ENCODE results near the gene STOML2. TPM values are rescaled to one million over a fixed set of nuclear protein-coding genes. Genes with fewer than 3 reads are reported as not detected.
A peak's percentile ranks its signal among the peaks of the same experiment; 100 is the strongest.

STOML2 gene
- total RNA-seq, 1 experiment from 2014 or later: 192 TPM

- H4K91ac ChIP-seq (ENCODE audit: insufficient read length, low read depth, low read length): no peak overlapping the region
- peak overlapping the region in 1 of 3 experiments; percentile 47; a peak in 1 of 7 replicates for H3K27ac Mint-ChIP-seq
- no CpG with 5 or more reads among the region's 4 CpGs for WGBS (ENCODE audit: extremely low coverage, insufficient read length, low lambda C conversion rate)
These were observed 33.9 kb downstream of the STOML2 start for GRCh38 chr9:35069020-35069419.

More at GRCh38 chr9:35069020-35069419, 33.9 kb downstream of the STOML2 start:
- no peak overlapping the region for H3K23ac ChIP-seq (ENCODE audit: insufficient read length, low read depth, low read length)
- Mint-ChIP-seq H3K4me1 (peaks cover 18 to 22% of the 10 kb centered on the region in 2 experiments), H3K36me3 (ENCODE audit: insufficient read depth in 1 of 3, low read depth in 3 of 3) (peaks cover 64 to 84% (median 71%) of the 10 kb centered on the region in 3 experiments), H3K9me3 (no peaks in the 10 kb centered on the region; a peak in 1 of 5 replicates), H3K4me3 (peak overlapping the region; percentile 16 to 26; a peak in 2 of 5 replicates), H3K27me3 (ENCODE audit: low read depth) (no peaks in the 10 kb centered on the region; the same call in none of the 2 replicates)
- H3K79me1 ChIP-seq (ENCODE audit: insufficient read depth, low read depth, low read length, poor library complexity, severe bottlenecking): no peaks in the 10 kb centered on the region
- H3K9ac ChIP-seq (ENCODE audit: extremely low read depth, insufficient read length, low read length): no peak overlapping the region
- peaks cover 39% of the 10 kb centered on the region for H3K79me2 ChIP-seq (ENCODE audit: insufficient read depth, low read length)
- no peak overlapping the region for H4K8ac ChIP-seq (replicated peaks; ENCODE audit: insufficient read length, low read depth, low read length)
- no peak overlapping the region for H4K5ac ChIP-seq (ENCODE audit: insufficient read length, low read depth, low read length)
- no peak overlapping the region for H3K4me2 ChIP-seq (ENCODE audit: insufficient read depth, insufficient read length, low read length)
- no peak overlapping the region for H2BK120ac ChIP-seq (ENCODE audit: low read depth, low read length, poor library complexity, severe bottlenecking)
- H3K18ac ChIP-seq (ENCODE audit: insufficient read length, low read depth, low read length): no peak overlapping the region
- DNase-seq: no peak
- H3K4me1 ChIP-seq (ENCODE audit: insufficient read depth, low read length): peaks cover 5% of the 10 kb centered on the region; the same call in 1 of the 2 replicates
- H2AK5ac ChIP-seq (ENCODE audit: insufficient read length, low read length): no peak overlapping the region
- TF ChIP-seq CTCF (conservative IDR thresholded peaks at IDR 0.05): no peak
- no peak overlapping the region for H2BK15ac ChIP-seq (ENCODE audit: low read depth, low read length)
- no peaks in the 10 kb centered on the region for H4K20me1 ChIP-seq (ENCODE audit: control insufficient read depth, insufficient read depth, insufficient read length)
- no peak overlapping the region for H3K27ac ChIP-seq (ENCODE audit: insufficient read length, low read depth, low read length)
- H3K14ac ChIP-seq (ENCODE audit: insufficient read depth, low read length): no peak overlapping the region
- H2AFZ ChIP-seq (ENCODE audit: low read length): no peak overlapping the region
- H3K56ac ChIP-seq (ENCODE audit: insufficient read length, low read depth, low read length): no peak overlapping the region
- H3K23me2 ChIP-seq (ENCODE audit: insufficient read length, low read depth, low read length, poor library complexity, severe bottlenecking): peaks cover 6% of the 10 kb centered on the region
- H2BK12ac ChIP-seq (ENCODE audit: insufficient read length, low read depth, low read length): no peak overlapping the region
- H3K4ac ChIP-seq (ENCODE audit: low read depth, low read length): no peak overlapping the region
- H3K27me3 ChIP-seq (ENCODE audit: insufficient read depth, low read length): no peaks in the 10 kb centered on the region
- H2BK5ac ChIP-seq (ENCODE audit: insufficient read length, low read length): no peak overlapping the region
- no peak overlapping the region for H2BK20ac ChIP-seq (ENCODE audit: low read depth, low read length, poor library complexity, severe bottlenecking)
- H3T11ph ChIP-seq (ENCODE audit: low read length): no peak overlapping the region
- H3K9me3 ChIP-seq (ENCODE audit: control insufficient read depth, low read depth, low read length): no peaks in the 10 kb centered on the region

Data from H9 (cell line).